ENCODE measurements around the gene GRK2.

Gene GRK2

DNA sequence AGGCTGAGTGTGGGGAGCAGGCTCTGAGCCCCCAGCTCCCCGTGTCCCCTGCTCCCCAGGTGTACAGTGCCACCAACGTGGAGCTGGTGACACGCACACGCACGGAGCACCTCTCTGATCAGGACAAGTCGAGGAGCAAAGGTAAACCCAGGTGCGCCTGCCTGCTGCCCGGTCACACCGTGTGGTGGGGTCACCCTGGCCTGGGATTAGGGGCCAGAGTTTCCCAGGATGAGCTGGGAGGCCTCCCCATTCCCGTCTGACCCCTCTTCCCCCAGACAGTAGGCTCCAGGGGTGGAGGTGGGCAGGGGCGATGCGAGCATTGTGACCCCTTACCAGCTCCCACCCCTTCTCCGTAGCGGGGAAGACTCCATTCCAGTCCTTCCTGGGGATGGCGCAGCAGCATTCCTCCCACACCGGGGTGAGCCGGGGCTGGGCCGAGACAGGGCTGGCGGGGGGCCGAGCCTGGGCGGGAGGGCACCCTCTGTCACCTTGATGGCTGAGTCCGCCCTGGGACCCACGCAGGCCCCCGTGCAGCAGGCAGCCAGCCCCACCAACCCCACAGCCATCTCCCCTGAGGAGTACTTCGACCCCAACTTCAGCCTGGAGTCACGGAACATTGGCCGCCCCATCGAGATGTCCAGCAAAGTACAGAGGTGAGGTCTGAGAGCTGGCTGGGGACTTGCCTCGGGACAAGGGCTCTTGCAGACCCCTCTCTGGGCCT lies 33.4 kb downstream of the GRK2 start:
- no peak for DNase-seq (ENCODE audit: low read depth)

DNA sequence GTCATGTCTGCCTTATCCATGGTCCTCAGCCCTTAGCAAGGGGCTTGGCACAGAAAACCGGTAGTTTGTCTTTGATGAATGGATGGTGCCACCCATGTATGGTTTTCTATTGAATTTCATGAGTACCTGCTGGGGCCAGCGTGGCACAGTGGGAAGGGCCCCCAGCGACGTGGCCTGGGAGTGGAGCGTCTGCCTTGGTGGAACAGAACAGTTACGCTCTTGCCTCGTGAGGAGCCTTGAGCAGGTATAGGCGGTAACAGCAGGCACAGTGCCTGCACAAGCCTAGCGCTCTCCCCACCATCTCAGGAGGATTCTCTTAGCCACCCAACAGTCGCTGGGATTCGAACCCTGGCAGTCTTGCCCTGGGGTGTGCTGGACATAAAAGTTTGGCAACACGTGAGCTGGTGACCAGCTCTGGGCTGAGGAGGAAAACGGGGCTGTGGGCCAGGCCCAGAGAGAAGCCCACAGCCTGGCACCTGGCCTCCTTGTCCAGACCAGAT lies 34.0 kb downstream of the GRK2 start:
- no peak for DNase-seq (ENCODE audit: low read depth)

DNA sequence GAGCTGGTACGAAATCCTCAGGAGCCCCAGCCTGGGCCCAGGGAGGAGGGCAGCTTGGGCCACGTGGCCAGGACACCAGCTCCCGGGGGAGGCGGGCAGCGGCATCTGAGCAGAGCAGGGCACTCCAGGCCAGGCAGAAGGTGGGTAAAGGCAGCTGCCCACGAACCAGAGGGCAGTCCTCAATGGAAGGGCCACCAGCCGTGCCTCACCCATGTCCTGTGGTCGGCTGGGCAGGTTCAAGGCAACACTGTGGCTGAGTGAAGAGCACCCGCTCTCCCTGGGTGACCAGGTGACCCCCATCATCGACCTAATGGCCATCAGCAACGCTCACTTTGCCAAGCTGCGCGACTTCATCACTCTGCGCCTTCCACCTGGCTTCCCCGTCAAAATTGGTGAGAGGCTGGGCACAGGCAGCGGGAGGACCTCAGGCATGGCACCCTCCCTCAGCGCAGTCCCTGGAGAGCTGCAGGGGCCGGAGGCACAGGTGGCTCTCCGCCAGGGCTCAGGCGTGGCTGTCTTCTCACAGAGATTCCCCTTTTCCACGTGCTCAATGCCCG lies 34.6 kb downstream of the GRK2 start:
- no peak for DNase-seq (ENCODE audit: low read depth)

DNA sequence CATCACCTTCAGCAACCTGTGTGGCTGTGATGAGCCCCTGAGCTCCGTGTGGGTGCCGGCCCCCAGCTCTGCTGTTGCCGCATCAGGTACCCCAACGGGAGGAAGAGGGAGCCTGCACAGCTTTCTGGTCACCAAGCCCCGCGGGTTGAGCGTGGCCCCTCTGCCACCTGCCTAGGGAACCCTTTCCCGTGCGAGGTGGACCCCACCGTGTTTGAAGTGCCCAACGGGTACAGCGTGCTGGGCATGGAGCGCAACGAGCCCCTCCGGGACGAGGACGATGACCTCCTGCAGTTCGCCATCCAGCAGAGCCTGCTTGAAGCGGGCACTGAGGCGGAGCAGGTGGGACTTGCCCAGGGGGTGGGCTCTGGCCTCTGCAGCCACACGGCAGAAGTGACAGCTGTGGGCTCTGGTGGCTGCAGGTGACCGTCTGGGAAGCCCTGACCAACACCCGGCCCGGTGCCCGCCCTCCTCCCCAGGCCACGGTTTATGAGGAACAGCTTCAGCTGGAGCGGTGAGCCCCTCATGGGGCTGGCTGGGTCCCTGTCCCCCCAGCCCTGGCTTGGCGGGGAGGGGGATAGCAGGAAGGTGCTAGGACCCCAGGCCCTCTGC lies 35.1 kb downstream of the GRK2 start:
- DNase-seq (ENCODE audit: low read depth), result no peak

DNA sequence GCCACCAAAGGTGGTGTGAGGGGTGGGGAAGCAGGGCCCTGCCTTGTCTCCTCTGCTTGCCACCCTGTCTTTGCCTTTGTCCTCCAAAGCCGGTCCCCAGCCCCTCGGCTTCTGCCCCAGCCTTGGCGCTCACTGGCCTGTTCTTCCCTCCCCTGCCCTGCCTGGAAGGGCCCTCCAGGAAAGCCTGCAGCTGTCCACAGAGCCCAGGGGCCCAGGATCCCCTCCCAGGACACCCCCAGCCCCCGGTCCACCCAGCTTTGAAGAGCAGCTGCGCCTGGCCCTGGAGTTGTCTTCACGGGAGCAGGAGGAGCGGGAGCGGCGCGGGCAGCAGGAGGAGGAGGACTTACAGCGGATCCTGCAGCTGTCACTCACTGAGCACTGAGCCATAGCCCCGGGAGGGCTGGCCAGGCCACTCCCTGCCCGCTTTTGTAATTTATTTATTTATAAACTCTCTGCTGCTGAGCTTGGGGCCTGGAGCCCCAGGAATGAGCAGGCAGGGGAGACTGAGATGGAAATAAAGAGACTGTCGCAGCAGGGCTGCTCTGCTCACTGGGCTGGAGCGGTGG lies 35.8 kb downstream of the GRK2 start:
- DNase-seq (ENCODE audit: low read depth), result no peak

DNA sequence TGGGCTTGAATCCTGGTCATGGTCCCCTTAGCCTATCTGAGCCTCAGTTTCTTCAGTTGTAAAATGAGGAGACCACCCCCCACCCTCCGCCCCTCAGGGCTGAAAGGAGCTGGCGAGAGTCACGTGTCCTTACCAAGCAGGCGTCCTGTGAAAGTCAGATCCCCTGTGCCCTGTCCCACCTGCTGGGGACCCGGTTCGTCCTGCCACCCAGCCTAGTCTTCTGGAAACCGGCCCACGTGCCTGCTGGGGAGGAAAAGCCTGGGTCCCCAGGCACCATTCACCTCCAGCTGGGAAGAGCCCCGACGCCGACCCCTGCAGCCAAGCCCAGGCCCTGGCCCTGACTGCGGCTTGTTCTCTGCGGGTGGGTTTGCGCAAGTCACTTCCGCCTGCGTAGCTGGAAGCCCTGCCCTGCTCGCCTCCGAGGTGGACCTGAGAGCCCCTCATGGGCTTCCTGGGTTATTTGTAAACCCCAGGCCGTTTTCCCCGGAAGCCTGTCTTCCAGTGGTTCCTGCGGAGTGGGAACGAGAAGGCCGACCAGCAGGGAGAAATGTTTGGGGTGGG lies 36.4 kb downstream of the GRK2 start:
- no peak for DNase-seq (ENCODE audit: low read depth)

DNA sequence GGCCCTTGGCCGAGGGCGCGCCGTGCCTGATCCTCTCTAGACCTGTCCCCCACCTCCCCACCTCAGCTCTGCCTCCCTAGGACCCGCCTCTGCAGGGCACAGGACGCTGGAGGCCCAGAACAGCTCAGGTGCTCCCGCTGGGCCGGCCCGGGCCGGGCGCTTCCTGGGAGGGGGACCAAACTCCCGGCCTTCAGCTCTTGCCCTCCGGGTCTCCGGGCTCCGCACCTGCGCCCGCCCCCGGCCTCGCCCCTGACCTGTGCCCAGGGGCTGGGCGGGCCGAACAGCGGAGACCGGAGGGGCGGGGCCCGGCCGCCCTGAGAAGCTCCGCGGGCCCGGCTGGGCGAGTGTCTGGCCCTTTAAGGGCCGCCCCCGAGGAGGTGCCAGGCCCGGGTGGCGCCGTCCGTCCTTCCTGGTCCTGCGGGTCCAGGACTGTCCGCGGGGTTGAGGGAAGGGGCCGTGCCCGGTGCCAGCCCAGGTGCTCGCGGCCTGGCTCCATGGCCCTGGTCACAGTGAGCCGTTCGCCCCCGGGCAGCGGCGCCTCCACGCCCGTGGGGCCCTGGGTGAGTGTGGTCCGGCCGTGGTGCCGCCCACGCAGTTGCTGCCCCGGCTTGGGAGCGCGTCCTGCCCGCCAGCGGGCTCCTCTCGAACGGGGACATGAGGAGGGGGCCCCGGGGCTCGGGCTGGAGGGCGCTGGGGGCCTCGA lies 37.0 kb downstream of the GRK2 start, which contains the start of gene SSH3:
TSS of gene SSH3 (plus strand) at position 399 of the 703 bp plus-strand sequence. CDS start at position 495, 96 bp downstream.
- DNase-seq (ENCODE audit: low read depth), result peak; percentile 36

DNA sequence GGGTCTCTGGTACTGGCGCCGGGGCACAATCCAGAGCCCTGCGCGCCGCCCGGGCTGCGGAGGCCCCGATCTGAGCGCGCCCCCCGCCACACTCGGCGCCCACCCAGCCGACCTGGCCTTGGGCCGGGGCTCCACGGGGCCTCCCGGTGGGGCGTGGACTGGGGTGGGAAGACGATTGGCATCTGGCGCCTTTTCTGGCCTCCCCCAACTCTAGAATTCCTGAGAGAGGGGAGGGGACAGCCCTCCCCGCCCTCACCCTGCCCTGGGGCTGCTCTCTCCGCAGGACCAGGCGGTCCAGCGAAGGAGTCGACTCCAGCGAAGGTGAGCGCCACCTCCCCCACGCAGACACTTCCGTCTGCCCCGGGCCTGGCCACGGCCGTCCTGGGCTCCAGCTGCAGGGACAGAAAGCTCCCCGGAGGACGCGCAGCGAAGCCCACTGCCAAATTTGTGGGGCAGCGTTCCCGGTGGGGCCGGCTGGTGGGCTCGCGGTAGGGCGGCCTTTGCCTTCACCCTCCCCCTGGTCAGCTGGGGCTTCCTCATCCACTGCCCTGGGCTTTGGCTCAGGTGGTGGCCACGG lies 37.6 kb downstream of the GRK2 start:
- no peak for DNase-seq (ENCODE audit: low read depth)

DNA sequence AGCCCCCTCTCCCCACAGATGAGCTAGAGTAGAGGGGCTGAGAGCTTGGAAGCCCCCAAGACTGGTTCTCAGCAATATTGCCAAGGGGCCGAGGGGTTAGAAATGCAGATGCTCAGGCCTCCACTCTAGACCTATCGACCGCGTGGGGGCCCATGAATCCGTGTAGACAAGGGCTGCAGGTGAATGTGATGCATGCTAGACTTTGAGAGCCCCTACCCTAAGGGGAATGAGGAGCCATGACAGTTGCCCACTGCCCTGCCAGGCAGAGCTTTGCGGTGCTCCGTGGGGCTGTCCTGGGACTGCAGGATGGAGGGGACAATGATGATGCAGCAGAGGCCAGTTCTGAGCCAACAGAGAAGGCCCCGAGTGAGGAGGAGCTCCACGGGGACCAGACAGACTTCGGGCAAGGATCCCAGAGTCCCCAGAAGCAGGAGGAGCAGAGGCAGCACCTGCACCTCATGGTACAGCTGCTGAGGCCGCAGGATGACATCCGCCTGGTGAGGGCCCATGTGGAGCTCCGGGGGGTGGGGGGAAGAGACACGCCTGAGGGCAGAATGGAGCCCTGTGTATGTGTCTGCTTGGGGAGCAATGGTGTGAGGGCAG lies 38.3 kb downstream of the GRK2 start:
- no peak for DNase-seq (ENCODE audit: low read depth)

DNA sequence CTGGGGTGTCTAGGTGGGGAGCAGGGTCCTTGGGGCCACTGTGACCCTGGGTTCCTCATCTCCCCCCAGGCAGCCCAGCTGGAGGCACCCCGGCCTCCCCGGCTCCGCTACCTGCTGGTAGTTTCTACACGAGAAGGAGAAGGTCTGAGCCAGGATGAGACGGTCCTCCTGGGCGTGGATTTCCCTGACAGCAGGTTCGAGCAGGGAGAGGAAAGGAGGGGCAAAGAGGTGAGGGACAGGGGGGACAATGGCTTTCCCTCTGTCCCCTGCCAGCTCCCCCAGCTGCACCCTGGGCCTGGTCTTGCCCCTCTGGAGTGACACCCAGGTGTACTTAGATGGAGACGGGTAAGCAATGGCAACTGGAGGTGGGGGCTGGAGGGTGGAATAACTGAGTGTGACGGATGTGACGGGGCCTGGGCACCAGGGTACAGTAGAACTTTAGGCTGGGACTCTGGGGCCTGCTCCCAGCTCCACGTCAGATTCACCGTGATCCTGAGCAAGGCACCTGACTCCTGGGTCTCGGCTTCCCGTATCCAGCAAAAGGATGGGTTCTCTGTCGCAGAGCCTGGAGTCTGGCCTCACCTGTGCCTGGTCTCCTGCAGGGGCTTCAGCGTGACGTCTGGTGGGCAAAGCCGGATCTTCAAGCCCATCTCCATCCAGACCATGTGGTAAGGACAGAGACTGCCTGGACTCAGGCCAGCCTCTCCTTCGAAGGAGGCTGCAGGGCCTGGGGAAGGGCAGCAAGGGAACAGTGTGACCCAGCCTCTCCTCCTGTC lies 40.7 kb downstream of the GRK2 start:
- no peak for DNase-seq (ENCODE audit: low read depth)

DNA sequence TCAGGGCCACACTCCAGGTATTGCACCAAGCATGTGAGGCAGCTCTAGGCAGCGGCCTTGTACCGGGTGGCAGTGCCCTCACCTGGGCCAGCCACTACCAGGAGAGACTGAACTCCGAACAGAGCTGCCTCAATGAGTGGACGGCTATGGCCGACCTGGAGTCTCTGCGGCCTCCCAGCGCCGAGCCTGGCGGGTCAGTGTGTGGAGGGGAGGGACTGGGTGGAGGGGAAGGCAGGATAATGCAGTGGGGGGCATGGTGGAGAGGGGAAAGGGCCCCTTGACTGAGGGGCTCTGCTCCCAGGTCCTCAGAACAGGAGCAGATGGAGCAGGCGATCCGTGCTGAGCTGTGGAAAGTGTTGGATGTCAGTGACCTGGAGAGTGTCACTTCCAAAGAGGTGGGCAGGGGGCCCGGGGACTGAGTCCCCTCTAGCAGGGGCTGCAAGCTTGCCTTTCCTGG lies 41.3 kb downstream of the GRK2 start:
- no peak for DNase-seq (ENCODE audit: low read depth)

DNA sequence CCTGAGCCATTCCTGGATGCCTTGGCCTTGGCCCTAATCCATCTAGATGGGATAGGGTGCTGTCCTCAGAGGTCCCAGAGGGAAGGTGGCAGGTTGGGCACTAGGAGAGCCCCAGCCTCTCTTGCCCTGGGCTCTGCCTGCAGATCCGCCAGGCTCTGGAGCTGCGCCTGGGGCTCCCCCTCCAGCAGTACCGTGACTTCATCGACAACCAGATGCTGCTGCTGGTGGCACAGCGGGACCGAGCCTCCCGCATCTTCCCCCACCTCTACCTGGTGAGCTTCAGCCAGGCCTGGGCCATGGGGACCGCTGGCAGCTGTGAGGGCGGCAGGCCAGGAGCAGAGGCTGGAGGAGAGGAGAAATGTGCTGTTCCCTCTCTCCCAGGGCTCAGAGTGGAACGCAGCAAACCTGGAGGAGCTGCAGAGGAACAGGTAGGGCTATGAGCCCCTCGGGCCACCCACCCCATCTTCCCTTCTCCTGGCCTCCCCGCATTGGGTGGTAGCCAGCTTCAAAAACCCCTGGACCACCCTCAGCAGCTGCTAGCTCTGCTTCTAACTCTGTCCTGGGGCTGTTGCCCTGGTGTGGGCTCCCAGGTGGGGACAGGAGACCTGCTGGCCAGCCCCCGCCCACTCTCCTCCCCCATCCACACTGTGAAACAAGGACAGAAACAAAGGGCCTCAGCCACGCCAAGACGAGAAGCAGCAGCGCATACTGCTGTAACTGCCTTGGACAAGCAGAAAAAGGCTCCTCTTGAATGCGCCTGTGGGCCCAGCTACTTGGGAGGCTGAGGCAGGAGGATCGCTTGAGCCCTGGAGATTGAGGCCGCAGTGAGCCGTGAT lies 42.0 kb downstream of the GRK2 start:
- no peak for DNase-seq (ENCODE audit: low read depth)

DNA sequence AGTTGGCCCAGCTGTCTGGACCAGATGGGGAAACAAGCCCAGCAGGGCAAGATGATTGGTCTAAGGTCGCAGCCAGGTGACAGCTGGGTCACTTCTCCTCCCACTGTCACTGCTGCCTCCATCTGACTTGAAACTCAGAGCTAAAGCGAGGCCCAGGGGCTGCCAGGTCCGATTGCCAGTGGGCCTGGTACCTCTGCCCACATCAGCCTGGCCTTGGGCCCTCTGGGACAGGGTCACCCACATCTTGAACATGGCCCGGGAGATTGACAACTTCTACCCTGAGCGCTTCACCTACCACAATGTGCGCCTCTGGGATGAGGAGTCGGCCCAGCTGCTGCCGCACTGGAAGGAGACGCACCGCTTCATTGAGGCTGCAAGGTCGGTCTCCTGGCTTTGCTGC lies 42.9 kb downstream of the GRK2 start:
- DNase-seq (ENCODE audit: low read depth), result no peak

DNA sequence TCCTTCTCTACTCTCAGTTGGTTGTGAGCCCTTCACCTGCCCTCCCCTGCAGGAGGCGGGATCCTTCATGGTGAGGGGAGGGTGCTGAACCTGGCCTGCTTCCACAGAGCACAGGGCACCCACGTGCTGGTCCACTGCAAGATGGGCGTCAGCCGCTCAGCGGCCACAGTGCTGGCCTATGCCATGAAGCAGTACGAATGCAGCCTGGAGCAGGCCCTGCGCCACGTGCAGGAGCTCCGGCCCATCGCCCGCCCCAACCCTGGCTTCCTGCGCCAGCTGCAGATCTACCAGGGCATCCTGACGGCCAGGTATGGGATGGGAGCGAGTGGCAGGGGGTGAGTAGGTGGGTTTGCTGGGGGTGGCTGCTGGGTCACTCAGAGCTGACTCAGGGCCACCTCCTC lies 43.4 kb downstream of the GRK2 start:
- no peak for DNase-seq (ENCODE audit: low read depth)

DNA sequence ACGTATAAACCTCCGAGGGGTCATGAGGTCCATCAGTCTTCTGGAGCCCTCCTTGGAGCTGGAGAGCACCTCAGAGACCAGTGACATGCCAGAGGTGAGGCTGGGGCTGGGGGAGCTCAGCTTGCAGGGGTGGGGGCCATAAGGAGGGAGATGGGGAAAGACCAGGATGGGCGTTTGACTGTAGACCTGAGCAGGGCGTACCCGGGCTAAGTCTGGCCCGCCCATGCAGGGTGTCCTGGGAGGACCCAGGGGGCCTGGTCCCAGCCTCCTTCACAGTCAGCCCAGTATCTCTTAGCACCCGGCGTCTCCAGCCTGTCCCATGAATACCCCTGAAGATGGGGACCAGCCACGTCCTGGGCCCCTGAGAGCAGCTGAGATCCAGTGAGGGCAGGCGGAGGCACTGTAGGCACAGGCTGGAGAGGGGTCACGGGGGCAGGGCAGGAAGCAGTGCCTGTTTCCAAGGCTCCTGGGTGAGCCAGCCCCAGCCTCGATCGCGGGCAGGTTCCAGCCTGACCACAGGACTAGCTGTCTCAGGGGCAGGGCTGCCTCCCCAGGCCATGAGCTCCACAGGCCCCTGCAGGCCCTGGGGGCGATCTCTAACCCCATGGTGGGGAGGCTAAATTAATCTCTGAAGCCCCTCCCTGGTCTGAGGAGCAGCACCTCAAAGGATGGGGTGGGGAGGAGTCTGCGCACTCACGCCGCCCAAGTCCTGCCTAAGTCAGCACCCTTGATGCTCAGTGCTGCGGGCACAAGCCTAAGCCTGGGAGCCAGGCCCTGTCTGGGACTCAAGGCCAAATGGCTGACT lies 44.2 kb downstream of the GRK2 start:
- DNase-seq (ENCODE audit: low read depth), result no peak

DNA sequence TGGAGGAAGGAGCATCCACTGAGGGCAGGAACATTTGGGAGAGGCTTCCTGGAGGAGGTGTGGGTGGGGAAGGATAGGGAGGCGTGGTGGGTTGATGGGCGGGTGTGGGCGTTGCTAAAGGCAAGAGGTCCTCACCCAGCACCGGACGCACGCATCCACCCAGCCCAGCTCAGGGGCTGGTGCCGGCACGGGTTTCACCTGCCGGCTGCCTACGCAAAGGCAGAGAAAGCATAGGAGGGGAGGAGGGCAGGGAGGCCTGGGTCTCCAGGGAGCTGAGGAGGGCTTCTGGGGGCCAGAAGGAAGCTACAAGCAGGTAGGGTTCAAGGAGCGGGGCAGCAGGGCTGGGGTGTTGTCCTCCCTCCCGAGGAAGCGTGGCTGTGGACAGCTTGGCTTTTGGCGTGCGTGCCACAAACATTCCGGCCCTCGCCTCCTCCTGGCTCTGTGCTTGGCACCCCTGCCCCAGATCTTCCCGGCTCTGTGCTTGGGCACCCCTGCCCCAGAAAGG lies 44.8 kb downstream of the GRK2 start:
- DNase-seq (ENCODE audit: low read depth), result no peak

DNA sequence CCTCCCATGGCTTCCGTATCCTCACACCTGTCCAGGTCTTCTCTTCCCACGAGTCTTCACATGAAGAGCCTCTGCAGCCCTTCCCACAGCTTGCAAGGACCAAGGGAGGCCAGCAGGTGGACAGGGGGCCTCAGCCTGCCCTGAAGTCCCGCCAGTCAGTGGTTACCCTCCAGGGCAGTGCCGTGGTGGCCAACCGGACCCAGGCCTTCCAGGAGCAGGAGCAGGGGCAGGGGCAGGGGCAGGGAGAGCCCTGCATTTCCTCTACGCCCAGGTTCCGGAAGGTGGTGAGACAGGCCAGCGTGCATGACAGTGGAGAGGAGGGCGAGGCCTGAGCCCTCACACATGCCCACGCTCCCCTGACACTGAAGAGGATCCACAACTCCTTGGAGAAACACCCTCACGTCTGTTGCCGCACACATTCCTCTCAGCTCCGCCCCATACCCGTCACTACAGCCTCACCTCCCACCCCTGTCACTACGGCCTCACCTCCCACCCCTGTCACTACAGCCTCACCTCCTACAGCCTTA lies 45.3 kb downstream of the GRK2 start:
- no peak for DNase-seq (ENCODE audit: low read depth)
